22Rv1 (cell line): ENCODE measurements around the gene CENPP.

Source experiments
- ZFX ChIP-seq: fragments of 450-650 bp; IDR thresholded peaks from 2 replicates; pipeline ENCODE4 v1.6.1; 2017; ENCODE audit warnings: antibody characterized with exemption, borderline replicate concordance
- TF ChIP-seq, protein P1 (sequence below): fragments of 450-650 bp; IDR thresholded peaks from 2 replicates; pipeline ENCODE4 v1.5.1; 2017; ENCODE audit warnings: mild to moderate bottlenecking

DNA sequence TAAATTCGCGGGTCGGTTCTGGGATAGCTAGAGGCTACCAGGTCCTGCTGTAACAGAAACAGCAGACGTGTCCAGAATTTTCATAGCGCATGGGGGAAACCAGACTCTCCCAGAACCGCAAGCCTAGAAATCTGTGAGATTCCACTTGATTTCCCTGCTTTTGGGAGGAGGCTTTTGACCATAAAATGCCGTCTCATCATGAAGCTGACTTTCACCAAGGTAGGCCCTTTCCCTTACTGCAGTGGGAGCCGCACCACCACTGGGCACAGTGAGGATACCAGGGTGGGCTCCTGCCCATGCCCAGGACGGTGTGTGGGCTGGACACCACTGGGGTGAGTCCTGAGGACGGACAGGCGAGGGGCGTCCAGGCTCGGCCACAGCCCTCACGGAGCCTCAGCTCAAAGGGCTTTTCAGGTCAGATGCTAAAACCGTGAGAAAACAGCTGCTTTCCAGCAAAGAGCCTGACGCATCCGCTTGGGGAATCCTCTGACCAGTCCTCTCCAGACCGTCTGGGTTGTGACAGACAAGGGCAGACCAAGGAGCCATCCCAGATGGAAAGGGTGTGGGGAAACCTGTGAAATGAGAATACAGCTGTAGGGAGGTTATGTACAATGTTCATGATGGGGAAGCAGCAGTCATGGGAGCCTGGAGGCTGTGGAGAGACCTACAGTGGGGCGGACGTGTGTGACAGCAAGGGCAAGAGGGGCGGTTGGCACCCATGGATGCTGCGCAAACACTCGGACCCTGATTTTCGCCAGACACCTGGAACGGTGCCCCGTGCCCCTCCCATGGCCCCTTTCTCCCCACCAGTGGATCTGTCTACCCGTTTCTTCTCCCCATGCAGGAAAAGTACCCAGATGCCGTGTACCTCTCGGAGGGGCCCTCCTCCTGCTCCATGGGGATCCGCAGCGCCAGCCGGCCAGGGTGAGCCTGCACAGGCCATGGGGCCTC is 285.0 kb downstream of the CENPP start:
- TF ChIP-seq, protein P1, sequence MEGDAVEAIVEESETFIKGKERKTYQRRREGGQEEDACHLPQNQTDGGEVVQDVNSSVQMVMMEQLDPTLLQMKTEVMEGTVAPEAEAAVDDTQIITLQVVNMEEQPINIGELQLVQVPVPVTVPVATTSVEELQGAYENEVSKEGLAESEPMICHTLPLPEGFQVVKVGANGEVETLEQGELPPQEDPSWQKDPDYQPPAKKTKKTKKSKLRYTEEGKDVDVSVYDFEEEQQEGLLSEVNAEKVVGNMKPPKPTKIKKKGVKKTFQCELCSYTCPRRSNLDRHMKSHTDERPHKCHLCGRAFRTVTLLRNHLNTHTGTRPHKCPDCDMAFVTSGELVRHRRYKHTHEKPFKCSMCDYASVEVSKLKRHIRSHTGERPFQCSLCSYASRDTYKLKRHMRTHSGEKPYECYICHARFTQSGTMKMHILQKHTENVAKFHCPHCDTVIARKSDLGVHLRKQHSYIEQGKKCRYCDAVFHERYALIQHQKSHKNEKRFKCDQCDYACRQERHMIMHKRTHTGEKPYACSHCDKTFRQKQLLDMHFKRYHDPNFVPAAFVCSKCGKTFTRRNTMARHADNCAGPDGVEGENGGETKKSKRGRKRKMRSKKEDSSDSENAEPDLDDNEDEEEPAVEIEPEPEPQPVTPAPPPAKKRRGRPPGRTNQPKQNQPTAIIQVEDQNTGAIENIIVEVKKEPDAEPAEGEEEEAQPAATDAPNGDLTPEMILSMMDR: no peak
- no peak for TF ChIP-seq ZFX
